GM13976 (cell line): ENCODE results near the gene PTBP1.

Experiments
- DNase-seq: peaks from one replicate; pipeline ENCODE4 v3.0.0; 2012; ENCODE audit warnings: low spot score
- in situ Hi-C: fragments of 300-500 bp; cut with MboI; formaldehyde crosslinking; loops from one replicate; pipeline ENCODE4 v1.12.0; 2022; ENCODE audit warnings: low sequenced_read_pairs, mixed read lengths, inconsistent platforms; ENCODE audit not compliant: unreplicated experiment
- TF ChIP-seq, protein P1 (sequence below): IDR thresholded peaks from 2 replicates; pipeline ENCODE4 v1.5.1; 2012; ENCODE audit warnings: borderline replicate concordance, mild to moderate bottlenecking; ENCODE audit not compliant: insufficient read depth; ENCODE audit errors: extremely low read depth, missing control alignments, control extremely low read depth

Gene PTBP1

DNA sequence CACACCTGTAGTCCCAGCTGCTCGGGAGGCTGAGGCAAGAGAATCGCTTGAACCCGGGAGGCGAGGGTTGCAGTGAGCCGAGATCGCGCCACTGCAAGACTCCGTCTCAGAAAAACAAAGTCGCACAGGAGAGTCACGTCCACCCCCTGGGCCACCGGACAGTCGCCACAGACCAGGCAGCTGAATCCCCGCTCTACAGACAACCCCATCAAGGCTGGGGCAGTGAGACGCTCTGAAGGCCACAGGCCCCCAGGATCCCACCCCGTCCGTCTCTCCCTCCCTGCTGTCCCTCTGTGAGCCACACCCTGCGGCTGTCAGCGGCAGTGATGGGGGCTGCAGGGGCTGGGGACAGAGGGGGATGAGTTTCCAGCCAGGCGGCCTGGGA, 15.5 kb upstream of the PTBP1 start:
- no peak for DNase-seq
- TF ChIP-seq, protein P1, sequence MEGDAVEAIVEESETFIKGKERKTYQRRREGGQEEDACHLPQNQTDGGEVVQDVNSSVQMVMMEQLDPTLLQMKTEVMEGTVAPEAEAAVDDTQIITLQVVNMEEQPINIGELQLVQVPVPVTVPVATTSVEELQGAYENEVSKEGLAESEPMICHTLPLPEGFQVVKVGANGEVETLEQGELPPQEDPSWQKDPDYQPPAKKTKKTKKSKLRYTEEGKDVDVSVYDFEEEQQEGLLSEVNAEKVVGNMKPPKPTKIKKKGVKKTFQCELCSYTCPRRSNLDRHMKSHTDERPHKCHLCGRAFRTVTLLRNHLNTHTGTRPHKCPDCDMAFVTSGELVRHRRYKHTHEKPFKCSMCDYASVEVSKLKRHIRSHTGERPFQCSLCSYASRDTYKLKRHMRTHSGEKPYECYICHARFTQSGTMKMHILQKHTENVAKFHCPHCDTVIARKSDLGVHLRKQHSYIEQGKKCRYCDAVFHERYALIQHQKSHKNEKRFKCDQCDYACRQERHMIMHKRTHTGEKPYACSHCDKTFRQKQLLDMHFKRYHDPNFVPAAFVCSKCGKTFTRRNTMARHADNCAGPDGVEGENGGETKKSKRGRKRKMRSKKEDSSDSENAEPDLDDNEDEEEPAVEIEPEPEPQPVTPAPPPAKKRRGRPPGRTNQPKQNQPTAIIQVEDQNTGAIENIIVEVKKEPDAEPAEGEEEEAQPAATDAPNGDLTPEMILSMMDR, result no peak
- in situ Hi-C loops, result no loop called here

GRCh38 chr19:782185-782877, 14.9 kb upstream of the PTBP1 start:
- in situ Hi-C loops, result no loop called here
- no peak for DNase-seq

DNA sequence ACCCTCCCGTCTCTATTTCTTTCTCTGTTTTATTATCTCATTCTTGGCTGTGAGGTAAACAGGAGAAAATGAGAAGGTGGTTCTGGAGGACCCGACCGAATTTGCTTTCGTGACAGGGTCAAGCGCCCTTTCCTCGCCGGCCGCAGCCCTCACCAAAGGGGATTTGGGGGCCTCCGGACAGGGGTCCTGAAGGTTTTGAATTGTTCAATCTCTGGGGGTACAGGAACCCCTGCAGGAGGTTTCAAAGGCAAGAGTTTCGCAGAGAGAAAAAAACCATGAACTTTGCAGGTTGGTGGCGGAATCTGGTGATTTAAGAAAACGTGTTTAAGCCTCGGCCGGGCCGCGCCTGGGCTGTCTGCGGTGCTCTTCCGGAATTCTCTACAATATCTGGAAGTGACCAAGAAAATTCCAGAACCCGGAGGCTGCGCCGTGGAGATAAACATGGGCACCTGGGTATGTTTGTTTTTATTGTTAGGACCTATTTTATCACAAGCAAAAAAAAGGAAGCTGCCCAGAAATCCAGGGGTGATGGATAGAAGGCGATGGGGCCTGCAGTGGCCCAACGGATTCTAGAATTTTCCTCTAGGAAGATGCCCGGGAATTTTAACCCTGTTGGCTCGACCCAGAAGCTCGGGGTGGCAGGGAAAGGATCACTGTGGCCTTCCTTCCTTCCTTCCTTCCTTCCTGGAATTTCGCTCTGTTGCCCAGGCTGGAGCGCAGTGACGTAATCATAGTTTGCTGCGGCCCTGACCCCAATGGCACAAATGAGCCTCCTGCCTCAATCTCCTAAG, 14.2 kb upstream of the PTBP1 start:
- TF ChIP-seq, protein P1, result no peak
- DNase-seq, result no peak
- in situ Hi-C loops, result no loop called here

More at GRCh38 chr19:782185-782877, 14.9 kb upstream of the PTBP1 start:
- TF ChIP-seq, protein P1, result no peak

- TF ChIP-seq, protein P1, result no peak
- in situ Hi-C loops, result no loop called here
- no peak for DNase-seq
Measured at GRCh38 chr19:784541-784940, 12.7 kb upstream of the PTBP1 start.

DNA sequence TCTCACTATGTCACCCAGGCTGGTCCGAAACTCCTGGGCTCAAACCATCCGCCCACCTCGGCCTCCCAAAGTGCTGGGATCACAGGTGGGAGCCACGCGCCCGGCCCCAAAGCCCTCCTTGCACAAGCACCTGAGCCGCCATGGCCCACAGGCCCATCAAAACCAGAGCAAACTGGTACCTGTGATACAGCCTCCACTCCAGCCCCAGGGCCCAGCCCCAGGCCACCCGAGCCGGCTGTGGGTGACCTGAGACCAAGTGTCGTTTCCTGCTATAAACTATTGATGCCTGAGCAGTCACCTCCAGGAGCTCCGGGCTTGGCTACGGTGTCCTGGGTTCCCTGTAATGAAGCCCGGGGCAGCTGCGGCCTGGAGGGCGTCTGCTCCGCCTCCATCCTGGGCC, 9.7 kb upstream of the PTBP1 start:
- DNase-seq, result no peak
- TF ChIP-seq, protein P1, result no peak
- in situ Hi-C loops, result no loop called here

- DNase-seq, result no peak
- TF ChIP-seq, protein P1, result no peak
- in situ Hi-C loops, result no loop called here
Measured at GRCh38 chr19:788686-788982, 8.6 kb upstream of the PTBP1 start.
